HEK293 (cell line): ENCODE results near the gene FSIP1.

Experiments
- CTCF ChIA-PET: fragments of 350-600 bp; formaldehyde crosslinking; extraction: SDS; loops from one replicate; lab custom pipeline; 2021; ENCODE audit warnings: antibody characterized with exemption; lab: Yijun Ruan, JAX
- POLR2A ChIA-PET: fragments of 300-600 bp; formaldehyde crosslinking; extraction: SDS; loops from one replicate; lab custom pipeline; 2020; ENCODE audit warnings: antibody characterized with exemption, inconsistent platforms; lab: Yijun Ruan, JAX
- H3K27ac ChIP-seq: fragments of 200-500 bp; sonication (Bioruptor generic); 2 replicates; pipeline ENCODE4 v1.5.1; 2014; ENCODE audit warnings: low read depth, low read length, control low read depth, inconsistent platforms; ENCODE audit errors: extremely low read depth
- H3K36me3 ChIP-seq, 2 experiments: fragments of 200-500 bp in 1 of 2; sonication (Bioruptor generic) in 1 of 2; 1 replicate in 1 of 2; 2 replicates in 1 of 2; pipeline ENCODE4 v1.5.1; 2014 to 2017; ENCODE audit warnings: inconsistent platforms in 2 of 2, low read length in 2 of 2; ENCODE audit not compliant: control insufficient read depth in 2 of 2, insufficient read depth in 1 of 2
- H3K4me1 ChIP-seq: fragments of 200-500 bp; sonication (Bioruptor generic); 2 replicates; pipeline ENCODE4 v1.5.1; 2014; ENCODE audit warnings: mild to moderate bottlenecking, low read length, inconsistent platforms; ENCODE audit not compliant: control insufficient read depth, insufficient read depth
- H3K4me3 ChIP-seq: 2 replicates; pipeline ENCODE4 v1.5.1; 2011; ENCODE audit warnings: low read depth, mild to moderate bottlenecking, control low read depth, low read length, moderate library complexity
- H3K9me3 ChIP-seq: fragments of 200-500 bp; sonication (Bioruptor generic); 2 replicates; pipeline ENCODE4 v1.5.1; 2014; ENCODE audit warnings: low read depth, low read length, inconsistent platforms; ENCODE audit not compliant: control insufficient read depth, insufficient read depth
- GFI1B ChIP-seq: fragments of 450-650 bp; formaldehyde crosslinking; IDR thresholded peaks from 2 replicates; pipeline ENCODE4 v1.5.1; 2016; ENCODE audit warnings: missing biosample characterization, missing genetic modification characterization
- MYNN ChIP-seq: fragments of 450-650 bp; formaldehyde crosslinking; IDR thresholded peaks from 2 replicates; pipeline ENCODE4 v1.5.1; 2016; ENCODE audit warnings: missing biosample characterization, missing genetic modification characterization, borderline replicate concordance
- RBAK ChIP-seq: fragments of 450-650 bp; formaldehyde crosslinking; IDR thresholded peaks from 2 replicates; pipeline ENCODE4 v1.5.1; 2016; ENCODE audit warnings: missing biosample characterization, missing genetic modification characterization
- SALL2 ChIP-seq: fragments of 450-650 bp; formaldehyde crosslinking; IDR thresholded peaks from 2 replicates; pipeline ENCODE4 v1.5.0; 2017; ENCODE audit warnings: missing biosample characterization, mild to moderate bottlenecking, missing genetic modification characterization, borderline replicate concordance
- SP2 ChIP-seq: fragments of 450-650 bp; formaldehyde crosslinking; IDR thresholded peaks from 2 replicates; pipeline ENCODE4 v1.5.1; 2016; ENCODE audit warnings: missing biosample characterization, missing genetic modification characterization
- ZBTB1 ChIP-seq: fragments of 450-650 bp; formaldehyde crosslinking; IDR thresholded peaks from 2 replicates; pipeline ENCODE4 v1.5.1; 2016; ENCODE audit warnings: missing biosample characterization, missing genetic modification characterization
- ZBTB10 ChIP-seq: fragments of 450-650 bp; formaldehyde crosslinking; IDR thresholded peaks from 2 replicates; pipeline ENCODE4 v1.5.1; 2016; ENCODE audit warnings: missing biosample characterization, missing genetic modification characterization
- ZBTB7A ChIP-seq: fragments of 450-650 bp; formaldehyde crosslinking; IDR thresholded peaks from 2 replicates; pipeline ENCODE4 v1.5.1; 2016; ENCODE audit warnings: low read depth, missing biosample characterization, missing genetic modification characterization
- ZIC2 ChIP-seq: fragments of 450-650 bp; formaldehyde crosslinking; IDR thresholded peaks from 2 replicates; pipeline ENCODE4 v1.5.1; 2016; ENCODE audit warnings: missing biosample characterization, missing genetic modification characterization
- ZNF157 ChIP-seq: fragments of 450-650 bp; formaldehyde crosslinking; IDR thresholded peaks from 2 replicates; pipeline ENCODE4 v1.5.1; 2016; ENCODE audit warnings: missing biosample characterization, missing genetic modification characterization
- ZNF26 ChIP-seq: fragments of 450-650 bp; formaldehyde crosslinking; IDR thresholded peaks from 2 replicates; pipeline ENCODE4 v1.5.1; 2016; ENCODE audit warnings: missing biosample characterization, missing genetic modification characterization
- ZNF280C ChIP-seq: fragments of 450-650 bp; formaldehyde crosslinking; IDR thresholded peaks from 2 replicates; pipeline ENCODE4 v1.5.1; 2016; ENCODE audit warnings: missing biosample characterization, missing genetic modification characterization
- ZNF292 ChIP-seq: fragments of 450-650 bp; formaldehyde crosslinking; IDR thresholded peaks from 2 replicates; pipeline ENCODE4 v1.5.1; 2016; ENCODE audit warnings: low read depth, missing biosample characterization, missing genetic modification characterization, borderline replicate concordance
- ZNF341 ChIP-seq: fragments of 450-650 bp; formaldehyde crosslinking; IDR thresholded peaks from 2 replicates; pipeline ENCODE4; 2016; ENCODE audit warnings: low read depth, missing biosample characterization, missing genetic modification characterization
- ZNF423 ChIP-seq: fragments of 450-650 bp; formaldehyde crosslinking; IDR thresholded peaks from 2 replicates; pipeline ENCODE4 v1.5.1; 2016; ENCODE audit warnings: missing biosample characterization, missing genetic modification characterization
- ZNF621 ChIP-seq: fragments of 450-650 bp; formaldehyde crosslinking; IDR thresholded peaks from 2 replicates; pipeline ENCODE4 v1.5.1; 2017; ENCODE audit warnings: missing biosample characterization, missing genetic modification characterization
- ZNF626 ChIP-seq: fragments of 450-650 bp; sonication (Bioruptor Pico); formaldehyde crosslinking; IDR thresholded peaks from 2 replicates; pipeline ENCODE4 v1.5.1; 2018; ENCODE audit warnings: missing biosample characterization, missing genetic modification characterization, inconsistent platforms
- ZNF776 ChIP-seq: fragments of 450-650 bp; formaldehyde crosslinking; IDR thresholded peaks from 2 replicates; pipeline ENCODE4 v1.5.0; 2017; ENCODE audit warnings: missing biosample characterization, missing genetic modification characterization, borderline replicate concordance
- TF ChIP-seq, protein P1 (sequence below): fragments of 450-650 bp; formaldehyde crosslinking; IDR thresholded peaks from 2 replicates; pipeline ENCODE4 v1.5.1; 2016; ENCODE audit warnings: missing biosample characterization, missing genetic modification characterization
- TF ChIP-seq, protein P2 (sequence below): fragments of 450-650 bp; formaldehyde crosslinking; IDR thresholded peaks from 2 replicates; pipeline ENCODE4 v1.5.1; 2016; ENCODE audit warnings: missing biosample characterization, missing genetic modification characterization
- TF ChIP-seq, protein P3 (sequence below): fragments of 450-650 bp; IDR thresholded peaks from 2 replicates; pipeline ENCODE4 v1.5.1; 2018; ENCODE audit warnings: missing biosample characterization, missing genetic modification characterization
- TF ChIP-seq, protein P4 (sequence below): fragments of 450-650 bp; formaldehyde crosslinking; IDR thresholded peaks from 2 replicates; pipeline ENCODE4 v1.5.1; 2016; ENCODE audit warnings: missing biosample characterization, missing genetic modification characterization

The FSIP1 gene

DNA sequence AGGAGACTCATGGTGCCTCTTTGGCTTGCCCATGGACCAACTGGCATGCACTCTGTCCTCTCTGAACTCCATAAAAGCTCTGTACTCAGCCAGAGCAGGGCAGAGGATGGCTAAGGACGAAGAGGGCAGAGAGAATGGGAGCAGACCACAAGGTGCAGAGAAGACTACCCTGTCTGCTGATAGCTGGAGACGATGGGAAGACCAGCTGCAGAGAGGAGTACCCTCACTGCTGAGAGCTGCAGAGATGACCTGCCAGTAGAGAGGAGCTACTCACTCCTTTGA is 136.7 kb downstream of the FSIP1 start:
- H3K27ac ChIP-seq, result no peak overlapping the region
- no peak overlapping the region for H3K4me3 ChIP-seq
- POLR2A ChIA-PET, result no interaction called here
- CTCF ChIA-PET, result no interaction called here
- H3K36me3 ChIP-seq, result no peaks in the 10 kb centered on the region
- no peaks in the 10 kb centered on the region for H3K4me1 ChIP-seq
- TF ChIP-seq, protein P1, sequence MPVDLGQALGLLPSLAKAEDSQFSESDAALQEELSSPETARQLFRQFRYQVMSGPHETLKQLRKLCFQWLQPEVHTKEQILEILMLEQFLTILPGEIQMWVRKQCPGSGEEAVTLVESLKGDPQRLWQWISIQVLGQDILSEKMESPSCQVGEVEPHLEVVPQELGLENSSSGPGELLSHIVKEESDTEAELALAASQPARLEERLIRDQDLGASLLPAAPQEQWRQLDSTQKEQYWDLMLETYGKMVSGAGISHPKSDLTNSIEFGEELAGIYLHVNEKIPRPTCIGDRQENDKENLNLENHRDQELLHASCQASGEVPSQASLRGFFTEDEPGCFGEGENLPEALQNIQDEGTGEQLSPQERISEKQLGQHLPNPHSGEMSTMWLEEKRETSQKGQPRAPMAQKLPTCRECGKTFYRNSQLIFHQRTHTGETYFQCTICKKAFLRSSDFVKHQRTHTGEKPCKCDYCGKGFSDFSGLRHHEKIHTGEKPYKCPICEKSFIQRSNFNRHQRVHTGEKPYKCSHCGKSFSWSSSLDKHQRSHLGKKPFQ (tag by site-specific recombination), result no peak
- TF ChIP-seq ZNF341 (no peak), ZNF26 (tag by site-specific recombination) (no peak), GFI1B (tag by site-specific recombination) (no peak), ZBTB7A (tag by site-specific recombination) (no peak), ZBTB1 (tag by site-specific recombination) (no peak), ZIC2 (tag by site-specific recombination) (no peak), ZNF626 (no peak), SP2 (tag by site-specific recombination) (no peak), ZNF776 (tag by site-specific recombination) (no peak), ZNF621 (tag by site-specific recombination) (no peak), MYNN (tag by site-specific recombination) (no peak), ZBTB10 (tag by site-specific recombination) (no peak)
- TF ChIP-seq, protein P2, sequence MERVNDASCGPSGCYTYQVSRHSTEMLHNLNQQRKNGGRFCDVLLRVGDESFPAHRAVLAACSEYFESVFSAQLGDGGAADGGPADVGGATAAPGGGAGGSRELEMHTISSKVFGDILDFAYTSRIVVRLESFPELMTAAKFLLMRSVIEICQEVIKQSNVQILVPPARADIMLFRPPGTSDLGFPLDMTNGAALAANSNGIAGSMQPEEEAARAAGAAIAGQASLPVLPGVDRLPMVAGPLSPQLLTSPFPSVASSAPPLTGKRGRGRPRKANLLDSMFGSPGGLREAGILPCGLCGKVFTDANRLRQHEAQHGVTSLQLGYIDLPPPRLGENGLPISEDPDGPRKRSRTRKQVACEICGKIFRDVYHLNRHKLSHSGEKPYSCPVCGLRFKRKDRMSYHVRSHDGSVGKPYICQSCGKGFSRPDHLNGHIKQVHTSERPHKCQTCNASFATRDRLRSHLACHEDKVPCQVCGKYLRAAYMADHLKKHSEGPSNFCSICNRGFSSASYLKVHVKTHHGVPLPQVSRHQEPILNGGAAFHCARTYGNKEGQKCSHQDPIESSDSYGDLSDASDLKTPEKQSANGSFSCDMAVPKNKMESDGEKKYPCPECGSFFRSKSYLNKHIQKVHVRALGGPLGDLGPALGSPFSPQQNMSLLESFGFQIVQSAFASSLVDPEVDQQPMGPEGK (tag by site-specific recombination), result no peak
- TF ChIP-seq, protein P3, sequence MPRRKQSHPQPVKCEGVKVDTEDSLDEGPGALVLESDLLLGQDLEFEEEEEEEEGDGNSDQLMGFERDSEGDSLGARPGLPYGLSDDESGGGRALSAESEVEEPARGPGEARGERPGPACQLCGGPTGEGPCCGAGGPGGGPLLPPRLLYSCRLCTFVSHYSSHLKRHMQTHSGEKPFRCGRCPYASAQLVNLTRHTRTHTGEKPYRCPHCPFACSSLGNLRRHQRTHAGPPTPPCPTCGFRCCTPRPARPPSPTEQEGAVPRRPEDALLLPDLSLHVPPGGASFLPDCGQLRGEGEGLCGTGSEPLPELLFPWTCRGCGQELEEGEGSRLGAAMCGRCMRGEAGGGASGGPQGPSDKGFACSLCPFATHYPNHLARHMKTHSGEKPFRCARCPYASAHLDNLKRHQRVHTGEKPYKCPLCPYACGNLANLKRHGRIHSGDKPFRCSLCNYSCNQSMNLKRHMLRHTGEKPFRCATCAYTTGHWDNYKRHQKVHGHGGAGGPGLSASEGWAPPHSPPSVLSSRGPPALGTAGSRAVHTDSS (tag by site-specific recombination), result no peak
- no peaks in the 10 kb centered on the region for H3K9me3 ChIP-seq

DNA sequence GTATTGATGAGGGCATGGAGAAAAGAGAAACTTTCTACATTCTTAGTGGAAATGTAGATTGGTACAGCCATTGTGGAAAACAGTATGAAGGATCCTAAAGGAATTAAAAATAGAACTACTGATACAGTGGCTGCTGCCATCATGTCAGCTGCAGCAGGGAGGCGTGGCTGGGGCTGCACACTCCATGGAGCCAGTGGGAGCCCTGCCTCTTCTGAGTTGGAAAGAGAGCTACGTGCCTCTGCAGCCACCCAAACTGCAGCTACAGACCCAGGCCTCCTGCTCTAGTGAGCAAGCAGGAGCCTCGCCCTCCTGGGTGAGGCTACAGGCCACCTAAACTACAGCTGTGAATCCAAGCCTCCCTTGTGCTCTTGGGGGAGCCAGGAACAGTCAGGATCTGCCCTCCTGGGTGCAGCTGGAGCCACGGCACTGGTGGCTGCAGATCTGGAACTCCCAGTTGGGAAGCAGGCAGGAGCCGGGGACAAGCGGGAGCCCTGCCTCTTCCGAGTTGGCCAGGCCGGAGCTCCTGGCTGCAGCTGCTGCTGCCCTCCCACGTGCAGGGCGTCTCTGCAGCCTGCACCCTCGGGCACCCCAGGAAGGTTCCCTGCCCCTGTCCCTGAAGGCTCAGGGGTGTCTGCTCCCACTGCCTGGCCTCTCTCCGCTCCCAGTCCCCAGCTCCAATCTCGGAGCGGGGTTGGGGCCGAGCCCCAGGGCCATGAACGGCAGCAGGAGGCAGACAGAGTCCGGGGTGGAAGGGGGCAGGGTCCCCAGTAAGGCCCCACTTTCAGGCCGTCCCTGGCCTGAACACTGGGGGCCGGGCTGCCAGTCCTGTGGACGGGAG is 137.3 kb downstream of the FSIP1 start:
- Histone ChIP-seq H3K4me3 (no peak overlapping the region), H3K4me1 (no peaks in the 10 kb centered on the region), H3K36me3 (no peaks in the 10 kb centered on the region), H3K27ac (no peak overlapping the region), H3K9me3 (no peaks in the 10 kb centered on the region)
- ChIA-PET POLR2A (no interaction called here), CTCF (interaction anchor here (0.6 kb wide), 1 partner anchor 38 kb away, joined by 3 read pairs; no protein-coding TSS in a partner anchor)
- TF ChIP-seq SALL2 (tag by site-specific recombination) (no peak), ZNF423 (tag by site-specific recombination) (no peak), ZNF280C (tag by site-specific recombination) (no peak), RBAK (tag by site-specific recombination) (no peak), ZNF292 (tag by site-specific recombination) (no peak), ZNF157 (tag by site-specific recombination) (no peak)
- TF ChIP-seq, protein P4, sequence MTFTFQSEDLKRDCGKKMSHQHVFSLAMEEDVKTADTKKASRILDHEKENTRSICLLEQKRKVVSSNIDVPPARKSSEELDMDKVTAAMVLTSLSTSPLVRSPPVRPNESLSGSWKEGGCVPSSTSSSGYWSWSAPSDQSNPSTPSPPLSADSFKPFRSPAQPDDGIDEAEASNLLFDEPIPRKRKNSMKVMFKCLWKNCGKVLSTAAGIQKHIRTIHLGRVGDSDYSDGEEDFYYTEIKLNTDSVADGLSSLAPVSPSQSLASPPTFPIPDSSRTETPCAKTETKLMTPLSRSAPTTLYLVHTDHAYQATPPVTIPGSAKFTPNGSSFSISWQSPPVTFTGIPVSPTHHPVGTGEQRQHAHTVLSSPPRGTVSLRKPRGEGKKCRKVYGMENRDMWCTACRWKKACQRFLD, result no peak
